HEK293 (cell line): ENCODE data around the gene HGFAC.

Source experiments
- CTCF ChIA-PET: fragments of 350-600 bp; formaldehyde crosslinking; extraction: SDS; loops from one replicate; lab custom pipeline; 2021; ENCODE audit warnings: antibody characterized with exemption; lab: Yijun Ruan, JAX
- POLR2A ChIA-PET: fragments of 300-600 bp; formaldehyde crosslinking; extraction: SDS; loops from one replicate; lab custom pipeline; 2020; ENCODE audit warnings: antibody characterized with exemption, inconsistent platforms; lab: Yijun Ruan, JAX
- H3K27ac ChIP-seq: fragments of 200-500 bp; sonication (Bioruptor generic); 2 replicates; pipeline ENCODE4 v1.5.1; 2014; ENCODE audit warnings: low read depth, low read length, control low read depth, inconsistent platforms; ENCODE audit errors: extremely low read depth
- H3K36me3 ChIP-seq, 2 experiments: fragments of 200-500 bp in 1 of 2; sonication (Bioruptor generic) in 1 of 2; 1 replicate in 1 of 2; 2 replicates in 1 of 2; pipeline ENCODE4 v1.5.1; 2014 to 2017; ENCODE audit warnings: inconsistent platforms in 2 of 2, low read length in 2 of 2; ENCODE audit not compliant: control insufficient read depth in 2 of 2, insufficient read depth in 1 of 2
- H3K4me1 ChIP-seq: fragments of 200-500 bp; sonication (Bioruptor generic); 2 replicates; pipeline ENCODE4 v1.5.1; 2014; ENCODE audit warnings: mild to moderate bottlenecking, low read length, inconsistent platforms; ENCODE audit not compliant: control insufficient read depth, insufficient read depth
- H3K4me3 ChIP-seq: 2 replicates; pipeline ENCODE4 v1.5.1; 2011; ENCODE audit warnings: low read depth, mild to moderate bottlenecking, control low read depth, low read length, moderate library complexity
- H3K9me3 ChIP-seq: fragments of 200-500 bp; sonication (Bioruptor generic); 2 replicates; pipeline ENCODE4 v1.5.1; 2014; ENCODE audit warnings: low read depth, low read length, inconsistent platforms; ENCODE audit not compliant: control insufficient read depth, insufficient read depth
- FEZF1 ChIP-seq: fragments of 450-650 bp; formaldehyde crosslinking; IDR thresholded peaks from 2 replicates; pipeline ENCODE4 v1.5.1; 2016; ENCODE audit warnings: missing biosample characterization, missing genetic modification characterization
- GFI1B ChIP-seq: fragments of 450-650 bp; formaldehyde crosslinking; IDR thresholded peaks from 2 replicates; pipeline ENCODE4 v1.5.1; 2016; ENCODE audit warnings: missing biosample characterization, missing genetic modification characterization
- SCRT2 ChIP-seq: fragments of 450-650 bp; formaldehyde crosslinking; IDR thresholded peaks from 2 replicates; pipeline ENCODE4 v1.5.1; 2016; ENCODE audit warnings: missing biosample characterization, missing genetic modification characterization
- SETDB1 ChIP-seq: IDR thresholded peaks from one replicate; pipeline ENCODE4 v1.6.1; 2017; ENCODE audit warnings: mild to moderate bottlenecking, low read length, moderate library complexity, mixed read lengths; ENCODE audit not compliant: insufficient read length
- SP3 ChIP-seq: fragments of 450-650 bp; formaldehyde crosslinking; IDR thresholded peaks from 2 replicates; pipeline ENCODE4 v1.5.1; 2016; ENCODE audit warnings: missing biosample characterization, missing genetic modification characterization
- TCF7L2 ChIP-seq: IDR thresholded peaks from 2 replicates; pipeline ENCODE4 v1.6.1; 2011; ENCODE audit warnings: low read depth, mild to moderate bottlenecking, inconsistent platforms, low read length, moderate library complexity, borderline replicate concordance
- ZBTB17 ChIP-seq: fragments of 450-650 bp; formaldehyde crosslinking; IDR thresholded peaks from 2 replicates; pipeline ENCODE4 v1.5.1; 2016; ENCODE audit warnings: missing biosample characterization, missing genetic modification characterization
- ZIC2 ChIP-seq: fragments of 450-650 bp; formaldehyde crosslinking; IDR thresholded peaks from 2 replicates; pipeline ENCODE4 v1.5.1; 2016; ENCODE audit warnings: missing biosample characterization, missing genetic modification characterization
- ZNF174 ChIP-seq: fragments of 450-650 bp; formaldehyde crosslinking; IDR thresholded peaks from 2 replicates; pipeline ENCODE4 v1.5.0; 2017; ENCODE audit warnings: missing biosample characterization, mild to moderate bottlenecking, missing genetic modification characterization
- ZNF280C ChIP-seq: fragments of 450-650 bp; formaldehyde crosslinking; IDR thresholded peaks from 2 replicates; pipeline ENCODE4 v1.5.1; 2016; ENCODE audit warnings: missing biosample characterization, missing genetic modification characterization
- ZNF391 ChIP-seq: fragments of 450-650 bp; formaldehyde crosslinking; IDR thresholded peaks from 2 replicates; pipeline ENCODE4 v1.5.1; 2016; ENCODE audit warnings: low read depth, missing biosample characterization, missing genetic modification characterization, borderline replicate concordance
- ZNF623 ChIP-seq: fragments of 450-650 bp; formaldehyde crosslinking; IDR thresholded peaks from 2 replicates; pipeline ENCODE4 v1.5.1; 2016; ENCODE audit warnings: missing biosample characterization, missing genetic modification characterization
- ZNF670 ChIP-seq: fragments of 450-650 bp; formaldehyde crosslinking; IDR thresholded peaks from 2 replicates; pipeline ENCODE4 v1.5.1; 2016; ENCODE audit warnings: missing biosample characterization, missing genetic modification characterization, low read depth
- ZNF768 ChIP-seq: fragments of 450-650 bp; formaldehyde crosslinking; IDR thresholded peaks from 2 replicates; pipeline ENCODE4 v1.5.1; 2018; ENCODE audit warnings: missing biosample characterization, mild to moderate bottlenecking, missing genetic modification characterization
- TF ChIP-seq, protein P1 (sequence below): fragments of 450-650 bp; formaldehyde crosslinking; IDR thresholded peaks from 2 replicates; pipeline ENCODE4 v1.5.1; 2017; ENCODE audit warnings: missing biosample characterization, missing genetic modification characterization
- TF ChIP-seq, protein P2 (sequence below): fragments of 450-650 bp; formaldehyde crosslinking; IDR thresholded peaks from 2 replicates; pipeline ENCODE4 v1.5.1; 2016; ENCODE audit warnings: missing biosample characterization, missing genetic modification characterization

Gene HGFAC

GRCh38 chr4:3476936-3477749, 35.4 kb downstream of the HGFAC start:
- POLR2A ChIA-PET = no interaction called here
- H3K4me1 ChIP-seq = no peaks in the 10 kb centered on the region
- no peak for TF ChIP-seq TCF7L2
- TF ChIP-seq SP3 (tag by site-specific recombination) = no peak
- no peak for TF ChIP-seq ZNF623
- TF ChIP-seq ZNF174 (tag by site-specific recombination) = no peak
- TF ChIP-seq, protein P1, sequence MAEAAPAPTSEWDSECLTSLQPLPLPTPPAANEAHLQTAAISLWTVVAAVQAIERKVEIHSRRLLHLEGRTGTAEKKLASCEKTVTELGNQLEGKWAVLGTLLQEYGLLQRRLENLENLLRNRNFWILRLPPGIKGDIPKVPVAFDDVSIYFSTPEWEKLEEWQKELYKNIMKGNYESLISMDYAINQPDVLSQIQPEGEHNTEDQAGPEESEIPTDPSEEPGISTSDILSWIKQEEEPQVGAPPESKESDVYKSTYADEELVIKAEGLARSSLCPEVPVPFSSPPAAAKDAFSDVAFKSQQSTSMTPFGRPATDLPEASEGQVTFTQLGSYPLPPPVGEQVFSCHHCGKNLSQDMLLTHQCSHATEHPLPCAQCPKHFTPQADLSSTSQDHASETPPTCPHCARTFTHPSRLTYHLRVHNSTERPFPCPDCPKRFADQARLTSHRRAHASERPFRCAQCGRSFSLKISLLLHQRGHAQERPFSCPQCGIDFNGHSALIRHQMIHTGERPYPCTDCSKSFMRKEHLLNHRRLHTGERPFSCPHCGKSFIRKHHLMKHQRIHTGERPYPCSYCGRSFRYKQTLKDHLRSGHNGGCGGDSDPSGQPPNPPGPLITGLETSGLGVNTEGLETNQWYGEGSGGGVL (tag by site-specific recombination) = no peak
- TF ChIP-seq ZNF670 (tag by site-specific recombination) = no peak
- no peak for TF ChIP-seq ZNF280C (tag by site-specific recombination)
- TF ChIP-seq, protein P2, sequence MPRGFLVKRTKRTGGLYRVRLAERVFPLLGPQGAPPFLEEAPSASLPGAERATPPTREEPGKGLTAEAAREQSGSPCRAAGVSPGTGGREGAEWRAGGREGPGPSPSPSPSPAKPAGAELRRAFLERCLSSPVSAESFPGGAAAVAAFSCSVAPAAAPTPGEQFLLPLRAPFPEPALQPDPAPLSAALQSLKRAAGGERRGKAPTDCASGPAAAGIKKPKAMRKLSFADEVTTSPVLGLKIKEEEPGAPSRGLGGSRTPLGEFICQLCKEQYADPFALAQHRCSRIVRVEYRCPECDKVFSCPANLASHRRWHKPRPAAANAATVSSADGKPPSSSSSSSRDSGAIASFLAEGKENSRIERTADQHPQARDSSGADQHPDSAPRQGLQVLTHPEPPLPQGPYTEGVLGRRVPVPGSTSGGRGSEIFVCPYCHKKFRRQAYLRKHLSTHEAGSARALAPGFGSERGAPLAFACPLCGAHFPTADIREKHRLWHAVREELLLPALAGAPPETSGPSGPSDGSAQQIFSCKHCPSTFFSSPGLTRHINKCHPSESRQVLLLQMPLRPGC = no peak
- TF ChIP-seq FEZF1 = no peak
- TF ChIP-seq GFI1B = no peak
- no peak for TF ChIP-seq ZNF391
- no peak for TF ChIP-seq SCRT2 (tag by site-specific recombination)
- no peak for TF ChIP-seq ZNF768 (tag by site-specific recombination)
- no peak for TF ChIP-seq SETDB1
- no peak overlapping the region for H3K4me3 ChIP-seq
- CTCF ChIA-PET = interaction anchor here (0.7 kb wide), 1 partner anchor 8 kb away, joined by 3 read pairs; no protein-coding TSS in a partner anchor
- no peaks in the 10 kb centered on the region for H3K9me3 ChIP-seq
- H3K36me3 ChIP-seq = no peaks in the 10 kb centered on the region
- no peak overlapping the region for H3K27ac ChIP-seq

DNA sequence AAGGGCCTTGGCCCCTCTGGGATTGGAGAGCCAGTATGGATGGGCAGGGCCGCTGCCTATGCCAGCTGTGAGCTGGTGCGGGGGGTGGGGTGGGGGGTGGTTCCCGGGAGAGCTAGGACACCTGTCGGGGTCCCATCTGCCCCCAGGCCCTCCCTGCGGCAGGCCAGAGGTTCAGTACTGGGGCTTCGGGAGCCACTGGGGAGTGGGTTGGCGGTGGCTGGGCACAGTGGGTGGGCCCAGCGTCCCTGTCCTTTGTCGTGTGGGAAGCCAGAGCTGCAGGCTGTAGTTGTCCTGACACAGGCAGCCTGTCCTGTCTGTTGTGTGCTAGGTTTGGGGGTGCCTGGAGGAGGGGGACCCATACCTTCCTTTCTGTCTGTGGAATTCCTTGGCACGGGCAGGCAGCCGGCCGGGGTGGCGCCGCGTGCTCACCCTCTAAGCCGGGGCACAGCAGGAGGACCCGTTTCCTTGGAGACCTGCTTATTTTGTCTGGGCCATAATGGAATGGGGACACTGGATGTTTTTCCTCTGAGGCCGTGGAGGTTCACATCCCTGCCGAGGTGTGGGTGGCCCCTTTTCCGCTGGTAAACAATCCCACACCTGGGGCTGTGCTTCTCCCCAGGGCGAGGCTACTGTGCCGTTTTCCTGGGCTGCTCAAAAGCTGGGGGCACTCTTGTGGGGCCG, 36.1 kb downstream of the HGFAC start:
- CTCF ChIA-PET = interaction anchor here (0.7 to 1.2 kb wide), 2 partner anchors 34 to 132 kb away, joined by 3 read pairs; no protein-coding TSS in a partner anchor

More for the DNA sequence above, 36.1 kb downstream of the HGFAC start:
- POLR2A ChIA-PET = no interaction called here
- TF ChIP-seq ZBTB17 (tag by site-specific recombination) (no peak), ZIC2 (tag by site-specific recombination) (0 out of 2 replicates have a peak, but pooled peaks have one; percentile 10)
- Histone ChIP-seq H3K9me3 (no peaks in the 10 kb centered on the region), H3K4me3 (no peak overlapping the region), H3K36me3 (no peaks in the 10 kb centered on the region), H3K27ac (no peak overlapping the region), H3K4me1 (no peaks in the 10 kb centered on the region)
